ENCODE data around the gene PLEK.
A peak's percentile ranks its signal among the peaks of the same experiment; 100 is the strongest.
"Not testable (repeated sequence)": the region's sequence is repeated elsewhere in the genome, so short reads cannot be mapped to it uniquely, and the experiment has no call there.

The PLEK gene, protein sequence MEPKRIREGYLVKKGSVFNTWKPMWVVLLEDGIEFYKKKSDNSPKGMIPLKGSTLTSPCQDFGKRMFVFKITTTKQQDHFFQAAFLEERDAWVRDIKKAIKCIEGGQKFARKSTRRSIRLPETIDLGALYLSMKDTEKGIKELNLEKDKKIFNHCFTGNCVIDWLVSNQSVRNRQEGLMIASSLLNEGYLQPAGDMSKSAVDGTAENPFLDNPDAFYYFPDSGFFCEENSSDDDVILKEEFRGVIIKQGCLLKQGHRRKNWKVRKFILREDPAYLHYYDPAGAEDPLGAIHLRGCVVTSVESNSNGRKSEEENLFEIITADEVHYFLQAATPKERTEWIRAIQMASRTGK

DNA sequence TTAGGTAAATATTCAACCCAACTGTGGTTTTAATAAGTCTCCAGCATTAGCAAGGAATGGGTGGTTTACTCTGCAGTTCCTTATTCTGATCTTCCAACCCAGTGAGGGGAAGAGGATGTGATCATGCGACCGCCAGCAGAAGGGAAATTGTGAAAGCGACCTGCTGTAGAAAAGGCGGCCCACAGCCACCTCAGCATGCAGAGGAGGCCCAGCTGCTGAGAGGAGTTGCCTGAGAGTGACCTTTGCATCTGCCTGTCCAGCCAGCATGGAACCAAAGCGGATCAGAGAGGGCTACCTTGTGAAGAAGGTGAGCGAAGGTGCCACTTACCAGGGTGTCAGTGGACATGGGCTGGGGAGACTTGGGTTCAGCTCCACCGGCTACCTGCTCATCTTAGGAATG, at the start of gene PLEK:
TSS of gene PLEK (plus strand) at position 196 of the 400 bp plus-strand sequence. CDS start at position 266, 70 bp downstream.
- DNase-seq = no peak

DNA sequence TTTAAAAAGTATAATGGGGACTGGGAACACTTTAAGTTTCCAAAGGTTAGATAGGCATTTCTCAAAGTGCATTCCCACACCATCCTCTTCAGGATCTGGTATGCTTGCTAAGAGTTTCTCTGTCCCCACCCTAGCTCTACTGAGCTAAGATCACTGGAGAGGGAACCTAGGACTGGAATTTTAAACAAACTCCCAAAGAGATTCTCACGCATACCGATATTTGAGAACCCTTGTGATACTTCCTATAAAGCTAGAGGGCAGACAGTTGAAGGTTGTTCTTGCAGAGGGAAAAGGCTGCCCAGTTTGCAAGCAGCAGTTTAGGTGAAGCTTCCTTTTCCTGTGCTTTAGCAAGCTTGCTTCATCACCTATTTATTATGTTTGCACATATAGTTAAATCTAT, 49.0 kb upstream of the PLEK start:
- DNase-seq = no peak

DNA sequence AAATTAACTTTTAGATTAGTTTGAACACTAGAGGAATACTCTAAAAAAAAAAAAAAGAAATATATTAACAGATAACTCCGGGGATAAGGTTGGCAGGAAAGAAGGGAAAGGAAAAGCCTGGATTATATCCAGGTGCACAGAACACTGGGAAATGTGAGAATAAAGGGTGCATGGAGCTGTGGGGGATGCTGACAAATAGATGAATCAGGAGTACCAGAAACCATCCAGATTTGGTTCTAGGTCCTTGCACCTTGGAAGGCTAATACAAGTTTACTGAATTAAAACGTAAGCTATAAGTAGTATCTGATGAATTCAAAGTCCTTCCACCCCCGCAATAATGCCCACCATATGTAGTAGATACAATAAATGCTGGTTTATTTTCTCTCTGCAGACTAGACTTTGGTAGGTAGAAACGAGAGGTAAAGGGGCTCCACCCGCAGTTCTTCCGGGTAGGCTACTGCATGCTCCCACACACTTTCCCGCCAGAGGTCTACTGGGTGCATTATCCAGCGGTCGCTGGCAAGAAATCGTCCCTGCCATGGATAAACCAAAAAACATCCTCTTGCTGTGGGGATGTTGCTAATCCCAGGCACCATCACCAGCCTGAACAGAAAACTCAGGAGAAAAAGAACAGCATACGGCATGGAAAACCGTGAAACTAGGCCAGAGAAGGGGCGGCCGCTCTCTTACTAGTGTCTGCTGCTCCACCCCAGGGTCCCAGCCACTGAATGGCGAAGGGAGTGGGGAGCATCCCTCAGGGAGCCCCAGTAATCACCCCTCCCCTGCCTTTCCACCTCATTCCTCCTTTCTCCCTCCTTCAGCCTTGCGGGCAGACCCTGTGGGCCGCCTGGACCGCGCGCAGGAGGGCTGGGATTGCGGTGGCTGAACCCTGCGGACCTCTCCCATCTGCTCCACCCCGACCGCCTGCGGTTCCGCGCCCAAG, 46.8 kb upstream of the PLEK start:
- DNase-seq = no peak

DNA sequence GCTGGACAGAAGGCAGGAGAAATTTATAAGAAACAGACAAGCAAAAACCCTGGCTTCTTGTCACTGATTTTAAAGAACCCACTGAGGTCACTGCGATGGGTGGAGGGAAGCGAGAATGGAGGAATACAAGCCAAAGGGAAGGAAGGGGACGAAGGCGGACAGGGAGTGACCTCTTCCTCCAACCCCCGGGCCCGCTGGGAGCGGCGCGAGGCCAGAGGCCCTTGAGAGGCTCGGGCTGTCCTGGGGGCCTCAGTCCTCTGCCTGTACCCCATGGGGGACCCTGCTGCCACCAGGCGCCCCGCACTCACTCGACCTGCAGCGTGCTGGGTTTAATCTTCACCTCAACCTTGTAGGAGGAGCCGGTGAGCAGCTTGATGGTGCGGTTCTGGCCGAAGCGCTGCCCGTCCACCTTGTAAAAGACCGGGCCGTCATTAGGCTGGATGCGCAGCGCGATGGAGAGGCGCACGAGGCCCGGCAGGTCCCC, 46.1 kb upstream of the PLEK start:
- DNase-seq = no peak

DNA sequence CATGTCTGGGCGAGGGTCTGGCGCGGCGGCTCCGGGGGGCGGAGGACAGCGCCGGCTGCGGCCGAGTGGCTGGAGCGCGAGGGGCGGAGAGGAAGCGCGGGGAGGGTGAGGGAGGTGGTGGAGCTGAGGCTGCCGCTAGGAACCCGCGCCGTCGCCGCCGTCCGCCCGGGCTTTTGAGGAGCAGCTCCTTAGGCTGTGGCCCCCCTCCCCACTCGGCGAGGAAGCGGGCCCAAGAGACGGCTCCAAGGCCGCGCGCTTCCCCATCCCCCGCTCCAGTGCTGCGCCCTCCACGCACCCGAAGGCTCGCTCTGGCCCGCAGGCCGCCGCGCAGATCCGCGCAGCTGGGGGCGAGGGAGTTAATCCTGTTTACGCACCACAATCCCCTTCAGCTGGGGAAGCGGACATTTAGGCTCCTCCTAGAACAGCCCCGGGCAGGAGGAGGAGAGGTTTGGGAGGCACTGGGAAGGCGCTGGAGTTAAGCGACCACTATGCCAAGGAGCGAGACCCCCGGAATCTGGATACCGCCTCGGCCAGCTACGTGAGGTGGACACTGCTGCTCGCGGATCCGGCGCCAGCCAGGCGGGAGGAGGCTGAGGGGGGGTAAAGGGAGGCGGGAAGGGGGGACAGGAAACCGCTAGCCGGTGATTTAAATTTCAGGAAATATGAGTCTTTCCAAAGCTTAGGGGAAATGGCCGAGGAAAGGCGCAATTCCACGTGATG, 45.5 kb upstream of the PLEK start, which contains the start of gene CNRIP1:
TSS of gene CNRIP1 (minus strand) at position 552 of the 720 bp plus-strand sequence. CDS start at position 3, 549 bp downstream.
- DNase-seq = peak; percentile 68

DNA sequence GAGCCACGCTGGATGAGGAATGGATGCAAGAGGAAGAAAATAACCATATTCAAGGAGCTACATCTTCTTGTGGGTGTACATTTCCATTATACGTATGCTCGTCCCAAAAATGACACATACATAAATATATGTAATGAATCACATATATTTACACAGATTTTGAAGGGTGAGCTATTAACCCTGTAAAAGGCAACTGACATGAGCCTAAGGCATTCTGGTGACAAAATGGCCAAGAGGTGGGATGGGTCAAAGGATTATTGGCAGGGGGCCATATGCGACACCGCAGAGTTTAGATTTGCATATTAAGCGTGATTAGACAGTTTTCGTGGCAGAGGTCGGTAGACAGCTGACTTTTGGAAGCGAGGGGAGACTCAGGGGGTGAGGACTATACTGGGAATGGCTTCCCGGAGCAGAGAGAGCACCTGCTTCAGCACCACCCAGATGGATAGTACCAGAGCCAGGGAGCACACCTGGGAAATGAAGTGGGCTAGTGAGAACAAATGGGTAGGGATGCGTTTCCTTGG, 44.9 kb upstream of the PLEK start:
- DNase-seq = no peak

DNA sequence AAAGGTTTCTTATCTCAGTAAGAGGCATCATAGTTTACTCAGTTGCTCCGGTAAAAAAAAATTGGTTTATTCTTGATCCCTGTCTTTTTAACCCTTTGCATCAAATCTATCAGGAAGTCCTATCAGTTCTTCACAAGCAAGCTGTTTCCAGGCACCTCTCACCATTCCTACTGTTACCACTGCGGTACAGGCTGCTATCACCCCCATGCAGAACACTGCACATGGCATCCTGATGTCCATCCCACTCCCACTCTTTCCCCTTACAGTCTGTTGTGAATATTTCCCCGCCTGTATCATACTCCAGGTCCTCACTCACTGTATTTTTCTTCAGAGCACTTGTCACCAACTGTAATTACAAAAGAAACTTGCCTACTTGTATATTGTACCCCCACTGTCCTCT, 40.0 kb upstream of the PLEK start:
- no peak for DNase-seq

DNA sequence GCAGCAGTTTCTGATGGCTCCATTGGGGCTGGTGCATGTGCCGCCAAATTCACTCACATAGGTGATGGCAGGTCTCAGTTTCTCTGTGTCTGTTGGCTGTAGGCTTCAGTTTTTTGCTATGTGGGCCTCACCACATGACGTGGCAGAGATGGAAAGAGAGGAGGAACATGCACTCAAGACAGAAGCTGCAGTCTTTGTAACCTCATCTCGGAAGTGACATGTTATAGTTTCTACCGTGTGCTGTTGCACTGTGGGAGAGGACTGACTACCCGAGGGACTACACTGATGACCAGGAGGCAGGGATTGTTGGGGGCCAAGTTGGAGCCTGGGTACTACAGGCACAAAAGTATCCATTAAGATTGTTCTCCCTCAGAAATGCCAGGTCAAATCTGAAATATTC, 36.2 kb upstream of the PLEK start:
- no peak for DNase-seq

DNA sequence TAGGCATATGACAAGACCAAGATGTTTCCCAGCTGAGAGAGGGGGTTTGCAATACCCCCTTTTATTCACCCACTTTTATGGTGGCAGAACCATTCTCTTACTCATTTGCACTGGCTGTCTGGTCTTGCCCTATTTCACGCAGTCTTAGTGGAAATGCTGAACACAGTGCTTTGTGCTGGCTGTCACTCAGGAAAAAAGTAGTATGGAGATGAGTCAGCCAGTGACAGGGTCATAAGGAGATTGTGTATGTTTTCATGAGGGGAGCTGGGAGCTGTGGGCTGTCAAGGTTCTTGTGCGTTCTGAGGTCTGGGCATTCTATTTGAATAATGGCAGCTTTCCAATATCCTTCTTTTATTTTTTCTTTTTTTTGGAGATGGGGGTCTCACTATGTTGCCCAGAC, 34.4 kb upstream of the PLEK start:
- DNase-seq = no peak

DNA sequence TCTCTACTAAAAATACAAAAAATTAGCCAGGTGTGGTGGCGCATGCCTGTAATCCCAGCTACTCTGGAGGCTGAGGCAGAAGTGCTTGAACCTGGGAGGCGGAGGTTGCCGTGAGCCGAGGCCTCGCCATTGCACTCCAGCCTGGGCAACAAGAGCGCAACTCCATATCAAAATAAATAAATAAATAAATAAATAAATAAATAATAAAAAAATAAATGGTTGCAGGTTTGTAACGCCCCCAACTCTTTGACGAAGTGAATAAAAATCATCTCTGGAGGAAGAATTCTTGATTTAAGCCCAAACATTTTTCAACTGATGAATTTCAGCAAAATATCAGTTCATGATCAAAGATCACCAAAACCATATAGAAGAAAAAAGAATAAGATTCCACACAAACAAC, 32.1 kb upstream of the PLEK start:
- no peak for DNase-seq

DNA sequence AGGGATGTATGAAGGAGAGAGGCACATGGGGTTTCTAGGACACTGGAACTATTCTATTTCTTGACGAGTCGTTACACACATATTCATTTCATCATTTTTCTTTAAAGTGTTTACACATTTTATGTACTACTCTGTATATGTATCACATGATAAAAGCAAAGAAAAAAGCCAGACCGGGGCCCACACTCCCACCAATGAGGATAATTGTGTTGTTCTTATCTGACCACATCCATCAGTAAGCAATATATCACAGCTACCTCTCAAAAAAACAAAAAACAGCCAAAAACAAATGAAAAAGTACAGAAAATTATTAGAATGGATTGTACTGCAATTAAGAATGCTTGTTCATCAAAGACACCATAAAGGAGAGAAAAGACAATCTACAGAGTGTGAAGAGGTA, 31.2 kb upstream of the PLEK start:
- no peak for DNase-seq

DNA sequence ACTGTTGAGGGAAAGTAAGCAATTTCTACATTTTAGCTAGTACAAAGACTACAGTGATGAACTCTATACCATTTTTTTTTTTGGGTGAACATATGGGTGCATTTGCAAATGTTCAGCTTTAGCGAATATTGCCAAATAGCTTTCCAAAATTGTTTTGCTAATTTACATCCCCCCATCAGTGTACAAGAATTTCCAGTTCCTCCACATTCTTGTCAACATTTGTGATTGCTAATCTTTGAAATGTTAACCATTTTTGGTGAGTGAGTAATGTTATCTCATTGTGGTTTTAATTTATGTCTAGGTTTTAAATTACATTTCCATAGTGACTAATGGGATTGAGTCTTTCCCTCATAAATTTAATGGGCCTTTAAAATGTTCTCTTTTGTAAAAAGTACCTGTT, 28.9 kb upstream of the PLEK start:
- DNase-seq = no peak

DNA sequence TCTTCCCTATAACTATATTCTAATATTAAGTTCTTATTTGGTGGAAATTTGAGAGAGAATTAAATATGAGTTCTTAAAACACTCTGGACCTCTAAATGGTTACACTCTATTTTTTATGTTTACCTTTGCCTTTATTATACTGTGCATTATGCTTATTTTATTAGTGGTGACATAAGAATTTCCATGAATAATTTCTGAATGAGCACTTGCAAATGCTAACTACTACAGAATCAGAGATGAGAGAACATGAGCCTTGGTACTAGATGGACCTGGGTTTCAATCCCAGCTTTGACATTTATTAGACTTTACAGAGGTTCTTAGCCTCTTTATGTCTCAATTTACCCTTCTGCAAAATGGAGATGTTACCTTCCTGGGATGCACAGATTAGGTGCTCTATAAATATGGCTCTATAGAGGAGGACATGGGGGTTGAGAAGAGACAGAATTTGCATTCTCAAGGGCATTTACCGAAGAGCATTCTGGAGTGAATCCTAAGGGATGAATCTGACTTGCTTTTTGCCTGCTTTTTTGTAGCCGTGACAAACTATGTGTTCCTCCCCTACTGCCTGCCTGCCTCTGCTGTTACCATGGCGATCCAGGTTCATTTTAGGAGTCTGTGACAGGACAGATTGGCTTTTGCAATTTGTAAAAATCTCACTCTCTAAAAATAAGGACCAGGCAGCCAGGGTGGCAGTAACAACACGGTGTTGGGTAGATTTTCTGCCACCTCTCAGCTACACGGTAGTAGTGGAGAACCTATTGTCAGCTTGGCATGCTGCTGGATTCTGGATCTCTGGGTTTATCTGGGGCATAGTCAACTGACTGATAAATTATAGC, 24.6 kb upstream of the PLEK start:
- no peak for DNase-seq

DNA sequence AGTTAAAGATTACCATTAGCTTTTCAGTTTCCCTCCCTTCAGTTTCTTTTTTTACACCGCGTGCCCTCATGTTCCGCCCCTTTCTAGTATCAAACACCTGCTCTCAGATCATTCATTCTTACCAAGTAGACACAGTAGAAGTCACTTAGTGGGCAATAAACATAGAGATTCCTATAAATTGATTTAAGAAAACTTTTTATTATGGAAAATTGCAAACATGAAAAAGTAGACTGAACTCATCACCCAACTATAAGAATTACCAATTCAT, 24.1 kb upstream of the PLEK start:
- DNase-seq = no peak

DNA sequence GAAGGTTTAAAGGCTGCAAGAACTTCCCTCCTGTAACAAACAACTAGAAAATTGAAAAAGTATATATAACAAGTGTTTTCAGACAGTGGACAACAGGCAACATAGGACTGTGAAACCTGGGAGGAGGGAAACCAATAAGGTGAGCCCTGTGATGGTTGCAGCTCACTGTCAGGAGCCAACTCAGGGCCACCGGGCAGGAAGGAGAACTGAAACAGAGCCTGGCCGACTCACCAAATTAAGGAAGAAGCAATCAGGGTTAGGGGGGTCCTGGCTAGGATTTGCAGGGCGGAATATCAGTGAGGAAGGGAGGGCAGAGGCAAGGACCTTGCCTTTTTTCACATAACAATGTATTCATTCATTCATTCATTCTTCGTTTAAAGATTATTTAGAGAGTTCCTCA, 23.5 kb upstream of the PLEK start:
- DNase-seq = no peak

DNA sequence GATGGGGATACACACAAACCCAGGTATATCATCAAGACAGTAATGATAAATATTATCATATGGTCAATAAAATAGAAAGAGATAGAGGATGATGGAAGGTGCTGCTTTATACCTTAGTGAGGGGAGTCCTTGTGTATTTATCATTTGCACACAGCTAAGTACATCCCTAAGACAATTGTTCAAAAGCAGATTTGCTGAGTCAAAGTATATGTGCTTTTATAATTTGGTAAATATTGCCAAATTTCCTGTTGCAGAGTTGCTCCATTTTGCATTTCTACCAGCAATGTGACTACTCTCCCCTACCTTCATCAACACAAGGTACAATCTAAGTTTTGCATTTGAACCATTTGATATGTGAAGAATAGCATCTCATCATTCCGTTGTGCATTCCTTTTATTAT, 22.6 kb upstream of the PLEK start:
- no peak for DNase-seq

DNA sequence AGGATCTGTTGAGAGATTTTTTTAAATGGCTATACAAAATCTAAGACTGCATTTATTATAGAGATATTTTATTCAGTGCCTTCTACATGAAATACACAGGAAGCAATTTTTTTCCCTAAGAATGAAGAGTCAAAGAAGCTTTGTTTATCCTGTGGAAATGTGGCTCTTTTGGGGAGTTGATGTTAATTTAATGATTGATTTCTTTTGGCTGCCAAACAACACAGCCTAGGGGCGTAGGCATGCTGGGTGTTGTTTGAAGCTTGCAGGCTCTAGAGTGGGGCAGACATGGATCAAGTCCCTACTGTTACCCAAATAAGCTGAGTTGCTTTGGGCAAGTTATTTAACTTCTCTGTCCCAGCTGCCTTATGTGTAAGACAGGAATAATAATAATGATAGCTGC, 21.1 kb upstream of the PLEK start:
- no peak for DNase-seq

DNA sequence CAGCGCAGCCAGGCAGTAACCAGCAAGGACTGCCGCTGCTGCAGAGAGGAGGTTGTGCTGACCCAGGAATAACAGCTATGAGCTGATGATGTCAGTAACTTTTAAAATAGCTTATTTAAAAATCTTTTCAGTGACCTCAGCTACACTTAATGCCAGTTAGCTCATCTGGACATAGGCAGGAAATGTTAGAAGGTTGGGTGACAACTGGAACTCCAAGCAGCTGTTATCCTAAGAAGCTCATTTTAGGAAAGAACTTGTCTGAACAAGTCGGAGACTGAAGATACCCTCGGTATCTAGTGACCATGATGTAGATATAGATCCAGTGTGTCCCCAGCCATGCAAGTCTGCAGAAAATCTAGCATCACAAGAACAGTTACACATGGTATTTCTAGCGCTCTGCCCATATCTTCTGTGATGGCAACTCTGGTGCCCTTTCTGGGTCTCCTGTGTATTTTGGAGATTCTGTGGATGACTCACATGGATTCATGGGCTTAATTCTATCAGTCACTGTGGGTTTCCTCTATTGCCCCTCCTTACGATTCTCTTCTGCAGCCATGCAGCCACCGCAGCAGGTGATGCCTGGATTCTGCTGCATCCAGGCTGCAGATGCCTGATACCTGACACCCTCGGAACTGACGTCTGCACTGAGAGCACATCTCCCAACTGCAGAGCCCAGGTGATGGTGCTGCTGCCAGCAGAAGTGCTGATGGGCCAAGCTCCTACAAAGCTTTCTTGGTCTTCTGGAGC, 19.8 kb upstream of the PLEK start:
- DNase-seq = no peak

DNA sequence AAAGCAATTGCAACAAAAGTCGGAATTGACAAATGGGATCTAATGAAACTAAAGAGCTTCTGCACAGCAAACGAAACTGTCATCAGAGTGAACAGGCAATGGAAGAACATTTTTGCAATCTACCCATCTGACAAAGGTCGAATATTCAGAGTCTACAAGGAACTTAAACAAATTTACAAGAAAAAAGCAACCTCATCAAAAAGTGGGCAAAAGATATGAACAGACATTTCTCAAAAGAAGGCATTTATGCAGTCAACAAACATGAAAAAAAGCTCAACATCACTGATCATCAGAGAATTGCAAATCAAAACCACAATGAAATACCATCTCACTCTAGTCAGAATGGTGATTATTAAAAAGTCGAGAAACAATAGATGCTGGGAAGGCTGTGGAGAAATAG, 16.0 kb upstream of the PLEK start:
- DNase-seq = not testable (repeated sequence)

DNA sequence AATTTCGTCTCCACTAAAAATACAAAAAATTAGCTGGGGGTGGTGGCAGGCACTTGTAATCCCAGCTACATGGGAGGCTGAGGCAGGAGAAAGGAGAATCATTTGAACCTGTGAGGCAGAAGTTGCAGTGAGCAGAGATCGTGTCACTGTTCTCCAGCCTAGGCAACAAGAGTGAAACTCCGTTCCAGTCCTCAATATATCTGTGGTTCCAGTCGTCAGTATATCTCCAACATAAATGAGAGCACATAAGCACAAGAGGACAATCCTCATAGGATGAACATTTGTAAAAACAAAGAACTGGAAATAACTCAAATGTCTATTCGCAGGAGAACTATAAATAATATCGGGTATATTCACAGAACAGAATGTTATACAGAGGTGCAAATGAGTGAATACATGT, 13.1 kb upstream of the PLEK start:
- no peak for DNase-seq

DNA sequence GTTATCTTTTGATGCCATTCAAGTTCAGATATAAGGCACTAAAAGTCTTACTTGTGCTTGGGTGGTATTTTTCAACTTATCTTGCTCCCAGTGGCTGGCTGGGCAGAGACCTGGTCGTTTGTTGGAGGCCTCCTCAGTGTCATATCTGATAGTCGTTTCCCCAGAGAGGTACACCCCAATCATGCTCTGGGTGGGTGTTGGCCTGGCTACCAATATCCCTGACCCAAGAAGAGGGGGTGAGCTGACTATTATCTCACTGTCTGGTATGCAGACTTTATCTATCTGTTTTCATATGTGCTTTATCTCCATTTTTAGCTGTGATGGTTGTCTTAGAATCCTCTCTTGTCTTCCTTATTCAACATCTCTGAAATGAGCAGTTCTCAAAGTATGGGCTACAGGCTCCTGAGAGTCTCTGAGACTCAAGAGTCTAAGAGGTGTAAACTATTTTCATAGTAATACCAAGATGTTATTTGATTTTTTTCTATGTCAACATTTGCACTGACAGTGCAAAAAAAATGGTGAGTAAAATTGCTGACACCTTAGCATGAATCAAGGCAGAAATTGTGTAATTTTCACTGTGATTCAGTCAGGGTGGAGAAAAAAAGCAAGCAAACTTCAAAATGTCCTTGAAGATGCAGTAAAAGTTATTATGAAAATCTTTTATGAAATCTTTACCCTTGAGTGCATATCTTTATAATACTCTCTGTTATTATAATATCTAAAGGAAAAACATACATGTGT, 12.3 kb upstream of the PLEK start:
- DNase-seq = no peak

Measured in T1000 (cell line).